ENCODE results near the gene SPESP1. TPM values are rescaled to one million over a fixed set of nuclear protein-coding genes. Genes with fewer than 3 reads are reported as not detected.

The SPESP1 gene
- 1 to 10 TPM in 3 of 4 donors, not detected in 1; 1.1 to 2.1 (median 1.4) TPM for total RNA-seq

DNA sequence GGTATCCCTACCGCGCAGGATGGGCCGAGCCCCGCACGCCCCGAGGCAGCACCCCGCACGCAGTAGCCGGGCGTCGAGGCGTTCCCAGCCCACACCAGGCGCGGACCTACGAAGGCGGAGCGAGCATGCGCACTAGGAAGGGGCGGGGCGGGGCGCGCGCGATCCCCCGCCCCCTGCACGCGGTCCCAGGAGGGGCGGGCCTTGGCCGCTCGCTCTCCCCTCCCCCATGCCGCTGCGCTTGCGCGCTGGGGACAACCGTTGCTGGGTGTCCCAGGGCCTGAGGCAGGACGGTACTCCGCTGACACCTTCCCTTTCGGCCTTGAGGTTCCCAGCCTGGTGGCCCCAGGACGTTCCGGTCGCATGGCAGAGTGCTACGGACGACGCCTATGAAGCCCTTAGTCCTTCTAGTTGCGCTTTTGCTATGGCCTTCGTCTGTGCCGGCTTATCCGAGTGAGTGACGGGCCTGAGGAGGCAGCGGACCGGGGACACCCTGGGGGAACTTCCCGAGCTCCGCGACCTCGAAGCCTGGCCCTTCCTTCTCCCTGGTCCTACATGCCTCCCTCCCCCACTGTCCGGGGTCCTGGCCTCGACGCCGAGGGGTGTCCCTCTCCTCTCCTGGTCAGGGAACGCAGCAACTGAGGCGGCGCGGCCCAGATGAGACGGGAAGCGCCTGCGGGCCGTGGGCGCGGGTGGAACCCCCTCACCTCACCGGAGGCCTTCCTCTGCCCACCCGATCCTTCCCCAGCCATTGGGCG, at the start of gene SPESP1:
TSS of gene SPESP1 (plus strand) at position 258 of the 755 bp plus-strand sequence. CDS start at position 387, 129 bp downstream.
- Histone ChIP-seq H3K9me3 (no peaks in the 10 kb centered on the region), H3K4me1 (no peaks in the 10 kb centered on the region), H3K36me3 (no peaks in the 10 kb centered on the region), H3K27me3 (peaks cover 0 to 21% (median 0%) of the 10 kb centered on the region in 4 donors), H3K27ac (no peak within 1 kb of the TSS), H3K4me3 (peak within 1 kb of the TSS; percentile 10 to 66 (median 36))
- 58 to 82% methylated on average over 14 to 32 of the region's 72 CpGs for WGBS, 2 donors
- intact Hi-C loops (cut with DNase I) = no loop called here
- TF ChIP-seq POLR2A (IDR thresholded peaks at IDR 0.05) = peak in 1 of 4 donors; percentile 40
- TF ChIP-seq, protein P1, sequence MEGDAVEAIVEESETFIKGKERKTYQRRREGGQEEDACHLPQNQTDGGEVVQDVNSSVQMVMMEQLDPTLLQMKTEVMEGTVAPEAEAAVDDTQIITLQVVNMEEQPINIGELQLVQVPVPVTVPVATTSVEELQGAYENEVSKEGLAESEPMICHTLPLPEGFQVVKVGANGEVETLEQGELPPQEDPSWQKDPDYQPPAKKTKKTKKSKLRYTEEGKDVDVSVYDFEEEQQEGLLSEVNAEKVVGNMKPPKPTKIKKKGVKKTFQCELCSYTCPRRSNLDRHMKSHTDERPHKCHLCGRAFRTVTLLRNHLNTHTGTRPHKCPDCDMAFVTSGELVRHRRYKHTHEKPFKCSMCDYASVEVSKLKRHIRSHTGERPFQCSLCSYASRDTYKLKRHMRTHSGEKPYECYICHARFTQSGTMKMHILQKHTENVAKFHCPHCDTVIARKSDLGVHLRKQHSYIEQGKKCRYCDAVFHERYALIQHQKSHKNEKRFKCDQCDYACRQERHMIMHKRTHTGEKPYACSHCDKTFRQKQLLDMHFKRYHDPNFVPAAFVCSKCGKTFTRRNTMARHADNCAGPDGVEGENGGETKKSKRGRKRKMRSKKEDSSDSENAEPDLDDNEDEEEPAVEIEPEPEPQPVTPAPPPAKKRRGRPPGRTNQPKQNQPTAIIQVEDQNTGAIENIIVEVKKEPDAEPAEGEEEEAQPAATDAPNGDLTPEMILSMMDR (IDR thresholded peaks at IDR 0.05) = no peak
- DNase-seq = no peak

DNA sequence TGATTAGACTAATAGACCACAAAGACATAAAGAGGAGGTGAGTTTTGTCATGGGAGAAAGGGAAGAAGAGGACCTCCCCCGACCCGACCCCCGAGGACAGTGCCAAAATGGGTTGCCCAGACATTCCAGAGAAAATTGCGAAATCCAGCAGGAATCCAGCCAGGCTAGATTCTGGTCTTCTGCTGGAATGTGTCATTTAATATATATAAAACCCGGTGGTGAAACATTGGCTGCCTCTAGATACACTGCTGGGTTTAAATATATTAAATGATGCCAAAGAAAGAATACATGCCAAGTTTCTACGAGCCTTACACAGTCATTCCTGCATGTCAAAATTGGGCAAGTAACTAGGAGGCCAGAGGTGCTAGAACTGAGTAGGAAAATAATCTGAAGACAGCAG, 45.3 kb upstream of the SPESP1 start:
- 16 to 19% methylated on average over 6 of the region's 6 CpGs for WGBS, 2 donors
- H3K4me3 ChIP-seq = no peak overlapping the region
- no peaks in the 10 kb centered on the region for H3K27me3 ChIP-seq
- H3K4me1 ChIP-seq = peaks cover 5 to 13% (median 13%) of the 10 kb centered on the region in 3 donors
- H3K9me3 ChIP-seq = no peaks in the 10 kb centered on the region
- DNase-seq = no peak
- no peaks in the 10 kb centered on the region for H3K36me3 ChIP-seq
- no peak for TF ChIP-seq POLR2A (IDR thresholded peaks at IDR 0.05)
- no peak overlapping the region for H3K27ac ChIP-seq
- intact Hi-C loops (cut with DNase I) = no loop called here

DNA sequence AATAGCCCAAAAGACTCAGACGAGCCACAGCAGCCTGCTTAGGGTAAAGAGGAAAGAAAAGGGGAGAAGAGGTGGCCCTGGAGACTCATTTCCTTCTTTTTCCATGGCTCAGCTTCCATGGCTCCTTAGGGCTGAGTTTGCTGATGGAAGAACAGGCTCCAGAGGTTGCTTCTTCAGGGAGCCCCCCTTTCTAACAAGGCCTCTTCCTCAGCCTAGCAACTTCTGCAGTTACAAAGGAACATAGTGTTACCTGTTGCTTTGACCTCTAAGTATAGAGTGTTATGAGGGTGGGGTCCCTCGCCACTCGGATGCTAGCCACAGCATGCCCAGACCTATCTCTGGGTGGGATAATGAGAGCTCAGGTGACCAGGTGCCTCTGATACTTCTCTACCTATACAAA, 43.2 kb upstream of the SPESP1 start:
- Histone ChIP-seq H3K4me1 (peaks cover 5 to 13% (median 13%) of the 10 kb centered on the region in 3 donors), H3K36me3 (no peaks in the 10 kb centered on the region), H3K9me3 (no peaks in the 10 kb centered on the region), H3K27ac (no peak overlapping the region), H3K27me3 (no peaks in the 10 kb centered on the region), H3K4me3 (no peak overlapping the region)
- DNase-seq = no peak
- TF ChIP-seq POLR2A (IDR thresholded peaks at IDR 0.05) = no peak
- TF ChIP-seq, protein P1 (IDR thresholded peaks at IDR 0.05) = no peak
- intact Hi-C loops (cut with DNase I) = no loop called here
- 86 to 90% methylated on average over 3 of the region's 3 CpGs for WGBS, 2 donors

DNA sequence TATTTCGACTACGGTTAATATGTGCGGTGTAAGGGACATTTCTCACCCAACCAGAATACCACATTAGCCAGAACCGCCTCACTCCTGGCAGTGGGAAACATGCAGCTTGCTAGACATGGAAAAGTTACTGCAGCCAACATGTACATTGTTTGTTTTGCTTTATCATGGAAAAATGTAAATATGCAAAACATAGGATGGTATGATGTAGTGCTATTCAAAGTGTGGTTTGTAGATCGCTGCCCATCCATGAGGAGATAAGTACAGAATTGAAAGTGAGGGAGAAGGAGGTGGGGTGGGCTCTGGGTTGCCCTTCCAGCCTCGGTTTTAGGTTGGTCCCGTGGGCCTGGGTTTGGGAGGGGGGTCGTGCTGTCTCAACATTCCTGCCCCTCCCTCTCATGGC, 42.5 kb upstream of the SPESP1 start:
- intact Hi-C loops (cut with DNase I) = no loop called here
- Histone ChIP-seq H3K36me3 (no peaks in the 10 kb centered on the region), H3K4me1 (peaks cover 5 to 13% (median 13%) of the 10 kb centered on the region in 3 donors), H3K4me3 (no peak overlapping the region), H3K9me3 (no peaks in the 10 kb centered on the region), H3K27ac (no peak overlapping the region), H3K27me3 (no peaks in the 10 kb centered on the region)
- WGBS, 2 donors = 79 to 88% methylated on average over 8 of the region's 8 CpGs
- no peak for DNase-seq
- no peak for TF ChIP-seq POLR2A (IDR thresholded peaks at IDR 0.05)
- TF ChIP-seq, protein P1 (IDR thresholded peaks at IDR 0.05) = no peak

DNA sequence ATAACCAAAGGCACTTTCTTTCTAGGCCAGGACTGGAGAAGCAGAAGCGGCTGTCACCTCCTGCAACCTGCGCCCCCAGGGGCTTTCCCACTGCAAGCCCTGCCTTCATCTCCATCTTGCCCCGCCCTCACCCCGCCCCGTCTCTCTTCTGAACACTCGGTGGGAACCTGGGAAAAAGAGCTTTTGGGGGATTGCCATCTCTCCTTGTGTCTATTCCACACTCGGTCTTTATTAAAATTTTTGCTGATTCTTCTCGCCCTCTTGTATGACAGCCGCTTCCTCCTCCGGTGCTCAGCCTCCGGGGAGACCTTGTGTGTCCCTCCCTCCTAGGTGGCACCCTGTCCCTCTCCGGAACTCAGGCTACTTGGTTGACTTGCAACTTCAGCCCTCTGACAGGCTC, 41.9 kb upstream of the SPESP1 start:
- H3K4me3 ChIP-seq = no peak overlapping the region
- H3K36me3 ChIP-seq = no peaks in the 10 kb centered on the region
- H3K27me3 ChIP-seq = peaks cover 0 to 2% (median 0%) of the 10 kb centered on the region in 4 donors
- no peak for DNase-seq
- H3K27ac ChIP-seq = no peak overlapping the region
- H3K9me3 ChIP-seq = no peaks in the 10 kb centered on the region
- intact Hi-C loops (cut with DNase I) = no loop called here
- H3K4me1 ChIP-seq = peaks cover 5 to 13% (median 13%) of the 10 kb centered on the region in 3 donors
- TF ChIP-seq, protein P1 (IDR thresholded peaks at IDR 0.05) = no peak
- TF ChIP-seq POLR2A (IDR thresholded peaks at IDR 0.05) = no peak
- WGBS, 2 donors = 57 to 75% methylated on average over 10 to 11 of the region's 12 CpGs

Data from esophagus squamous epithelium (tissue), 5 donors.